Activated T-cell treated with anti-CD3 and anti-CD28 coated beads, Interleukin-2, amount 50 U/mL, for 4 hours (primary cell): ENCODE measurements around the gene NR0B2. TPM values are rescaled to one million over a fixed set of nuclear protein-coding genes. Genes with fewer than 3 reads are reported as not detected.
A peak's percentile ranks its signal among the peaks of the same experiment; 100 is the strongest.
"Not testable (repeated sequence)": the region's sequence is repeated elsewhere in the genome, so short reads cannot be mapped to it uniquely, and the experiment has no call there.

Experiments
- ATAC-seq, 2 donors: fragments of 200-7000 bp; cut with Tn5 transposase; one replicate each; pipeline ENCODE4 v1.10.0; 2021
- DNase-seq: peaks from one replicate; pipeline ENCODE4 v3.0.0-alpha.2; 2020
- H3K27me3 Mint-ChIP-seq: one replicate; pipeline ENCODE4 v1.8.0; 2021; ENCODE audit warnings: low read depth, mixed read lengths
- H3K36me3 Mint-ChIP-seq: one replicate; pipeline ENCODE4 v1.8.0; 2022; ENCODE audit warnings: mixed read lengths; ENCODE audit not compliant: insufficient read depth
- H3K4me1 Mint-ChIP-seq: one replicate; pipeline ENCODE4 v1.8.0; 2021; ENCODE audit warnings: low read depth, mixed read lengths
- H3K4me3 Mint-ChIP-seq: one replicate; pipeline ENCODE4 v1.8.0; 2021; ENCODE audit warnings: mild to moderate bottlenecking, moderate library complexity, mixed read lengths
- H3K9me3 Mint-ChIP-seq: one replicate; pipeline ENCODE4 v1.8.0; 2021; ENCODE audit warnings: mixed read lengths
- total RNA-seq, 3 donors: library from RNA; stranded (reverse); gene quantifications; one replicate each; pipeline ENCODE4 v1.2.1, GENCODE V29; 2021

NR0B2 gene
- total RNA-seq, 3 donors from 2014 or later = not detected

DNA sequence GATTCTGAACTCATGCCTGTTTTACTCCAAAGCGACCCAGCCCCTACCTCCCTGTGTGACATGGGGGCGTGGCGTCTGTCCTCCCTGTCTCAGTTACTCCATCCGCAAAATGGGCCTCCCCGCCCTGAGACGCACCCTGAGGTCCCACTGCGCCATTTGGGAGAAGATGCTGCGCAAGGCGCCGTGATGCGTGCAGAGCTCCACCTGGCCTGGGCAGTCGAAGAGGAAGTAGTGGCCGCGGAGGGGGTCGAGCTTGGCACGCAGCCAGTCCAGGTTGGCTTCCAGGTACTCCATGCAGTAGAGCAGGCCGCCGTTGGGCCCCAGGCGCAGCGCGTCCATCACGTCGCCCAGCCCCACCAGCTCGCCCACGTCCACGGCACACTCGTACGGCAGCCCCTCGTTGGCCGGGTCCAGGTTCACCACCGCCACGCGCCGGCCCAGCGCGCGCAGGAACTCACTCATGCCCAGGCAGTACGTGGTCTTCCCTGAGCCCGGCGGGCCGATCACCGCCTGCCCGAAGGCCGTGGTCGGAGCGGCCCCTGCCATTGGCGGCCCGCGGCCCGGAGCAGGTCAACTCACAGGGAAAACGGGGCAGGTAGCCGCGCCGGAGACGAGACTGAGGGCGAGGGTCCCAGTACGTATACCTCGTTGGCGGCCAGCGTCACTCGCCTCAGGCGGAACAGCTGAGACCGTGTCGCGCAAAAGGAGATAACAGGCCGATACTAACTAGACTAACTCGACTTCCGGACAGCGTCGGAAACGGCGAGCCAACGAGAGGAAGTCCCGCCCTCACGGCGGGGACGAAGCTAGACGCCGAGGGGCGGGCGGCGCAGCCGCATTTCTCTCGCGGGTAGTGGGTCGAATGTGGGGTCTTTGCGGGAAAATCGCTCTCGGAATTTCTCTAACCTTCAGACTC, 24.0 kb downstream of the NR0B2 start, which contains the start of gene GPN2:
TSS of gene GPN2 (minus strand) at position 733 of the 916 bp plus-strand sequence. CDS start at position 546, 187 bp downstream.
- Mint-ChIP-seq H3K4me3 (peak within 1 kb of the TSS; percentile 97), H3K9me3 (no peaks in the 10 kb centered on the region), H3K36me3 (peaks cover 35% of the 10 kb centered on the region), H3K4me1 (peaks cover 31% of the 10 kb centered on the region), H3K27me3 (no peaks in the 10 kb centered on the region)
- DNase-seq = peak; percentile 64
- ATAC-seq = peak; percentile 96

- no peak for ATAC-seq
- no peaks in the 10 kb centered on the region for H3K27me3 Mint-ChIP-seq
- no peaks in the 10 kb centered on the region for H3K9me3 Mint-ChIP-seq
- H3K4me1 Mint-ChIP-seq = peaks cover 31% of the 10 kb centered on the region
- H3K4me3 Mint-ChIP-seq = peak overlapping the region; percentile 97
- H3K36me3 Mint-ChIP-seq = peaks cover 36% of the 10 kb centered on the region
- DNase-seq = no peak
These were observed 25.5 kb downstream of the NR0B2 start for GRCh38 chr1:26888231-26888630.

- no peaks in the 10 kb centered on the region for H3K27me3 Mint-ChIP-seq
- ATAC-seq = no peak
- H3K4me3 Mint-ChIP-seq = peak overlapping the region; percentile 33
- no peak for DNase-seq
- H3K4me1 Mint-ChIP-seq = peaks cover 34% of the 10 kb centered on the region
- H3K9me3 Mint-ChIP-seq = no peaks in the 10 kb centered on the region
- peaks cover 39% of the 10 kb centered on the region for H3K36me3 Mint-ChIP-seq
These were observed 26.6 kb downstream of the NR0B2 start for GRCh38 chr1:26887125-26887524.

- H3K9me3 Mint-ChIP-seq = no peaks in the 10 kb centered on the region
- no peaks in the 10 kb centered on the region for H3K27me3 Mint-ChIP-seq
- H3K4me3 Mint-ChIP-seq = no peak overlapping the region
- peaks cover 10% of the 10 kb centered on the region for H3K4me1 Mint-ChIP-seq
- no peak for ATAC-seq
- H3K36me3 Mint-ChIP-seq = peaks cover 36% of the 10 kb centered on the region
- no peak for DNase-seq
These were observed 30.9 kb downstream of the NR0B2 start for GRCh38 chr1:26882696-26883463.

DNA sequence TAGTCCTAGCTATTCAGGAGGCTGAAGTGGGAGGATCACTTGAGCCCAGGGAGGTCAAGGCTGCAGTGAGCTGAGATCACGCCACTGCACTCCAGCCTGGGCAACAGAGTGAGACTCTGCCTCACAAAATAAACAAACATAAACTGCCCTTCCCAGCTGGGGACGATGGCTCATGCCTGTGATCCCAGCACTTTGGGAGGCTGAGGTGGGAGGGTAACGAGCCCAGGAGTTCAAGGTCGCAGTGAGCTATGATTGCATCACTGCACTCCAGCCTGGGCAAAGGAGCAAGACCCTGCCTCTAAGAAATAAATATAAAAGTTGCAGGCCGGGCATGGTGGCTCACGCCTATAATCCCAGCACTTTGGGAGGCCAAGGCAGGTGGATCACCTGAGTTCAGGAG, 32.2 kb downstream of the NR0B2 start:
- not testable (repeated sequence) for H3K4me3 Mint-ChIP-seq, ATAC-seq, H3K4me1 Mint-ChIP-seq, H3K27me3 Mint-ChIP-seq, DNase-seq, H3K9me3 Mint-ChIP-seq
- peaks cover 32% of the 10 kb centered on the region for H3K36me3 Mint-ChIP-seq

- Mint-ChIP-seq H3K27me3 (no peaks in the 10 kb centered on the region), H3K4me3 (no peak overlapping the region), H3K36me3 (peaks cover 25% of the 10 kb centered on the region), H3K9me3 (no peaks in the 10 kb centered on the region), H3K4me1 (peaks cover 2% of the 10 kb centered on the region)
- no peak for ATAC-seq
- DNase-seq = no peak
These were observed 34.0 kb downstream of the NR0B2 start for GRCh38 chr1:26879793-26880192.

DNA sequence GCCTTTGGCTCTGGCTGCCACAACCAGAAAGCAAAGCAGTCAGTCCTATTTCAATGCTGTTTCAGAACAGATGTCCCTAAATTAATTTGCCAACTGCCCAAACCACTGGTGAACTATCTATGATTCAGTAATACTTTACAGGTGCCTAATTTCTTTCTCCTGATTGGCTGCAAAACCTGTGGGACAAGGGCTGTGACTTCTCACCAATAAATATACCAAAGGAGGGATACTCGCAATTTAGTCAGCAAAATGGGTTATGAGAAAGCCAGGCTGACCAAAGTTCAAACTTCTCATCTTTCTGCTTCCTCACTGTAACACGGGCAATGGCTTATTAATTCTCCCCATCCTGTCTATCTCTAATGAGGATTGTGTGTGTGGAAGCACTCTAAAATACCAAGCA, 36.4 kb downstream of the NR0B2 start:
- no peak for ATAC-seq
- H3K27me3 Mint-ChIP-seq = no peaks in the 10 kb centered on the region
- H3K4me1 Mint-ChIP-seq = no peaks in the 10 kb centered on the region
- no peak overlapping the region for H3K4me3 Mint-ChIP-seq
- H3K9me3 Mint-ChIP-seq = no peaks in the 10 kb centered on the region
- peaks cover 6% of the 10 kb centered on the region for H3K36me3 Mint-ChIP-seq
- no peak for DNase-seq

GRCh38 chr1:26874896-26875295, 38.9 kb downstream of the NR0B2 start:
- no peaks in the 10 kb centered on the region for H3K27me3 Mint-ChIP-seq
- peaks cover 2% of the 10 kb centered on the region for H3K36me3 Mint-ChIP-seq
- ATAC-seq = no peak
- DNase-seq = no peak
- no peaks in the 10 kb centered on the region for H3K9me3 Mint-ChIP-seq
- H3K4me1 Mint-ChIP-seq = no peaks in the 10 kb centered on the region
- no peak overlapping the region for H3K4me3 Mint-ChIP-seq

- not testable (repeated sequence) for DNase-seq, H3K4me3 Mint-ChIP-seq, H3K36me3 Mint-ChIP-seq, H3K27me3 Mint-ChIP-seq, H3K9me3 Mint-ChIP-seq, H3K4me1 Mint-ChIP-seq, ATAC-seq
These were observed 40.7 kb downstream of the NR0B2 start for GRCh38 chr1:26873097-26873496.

DNA sequence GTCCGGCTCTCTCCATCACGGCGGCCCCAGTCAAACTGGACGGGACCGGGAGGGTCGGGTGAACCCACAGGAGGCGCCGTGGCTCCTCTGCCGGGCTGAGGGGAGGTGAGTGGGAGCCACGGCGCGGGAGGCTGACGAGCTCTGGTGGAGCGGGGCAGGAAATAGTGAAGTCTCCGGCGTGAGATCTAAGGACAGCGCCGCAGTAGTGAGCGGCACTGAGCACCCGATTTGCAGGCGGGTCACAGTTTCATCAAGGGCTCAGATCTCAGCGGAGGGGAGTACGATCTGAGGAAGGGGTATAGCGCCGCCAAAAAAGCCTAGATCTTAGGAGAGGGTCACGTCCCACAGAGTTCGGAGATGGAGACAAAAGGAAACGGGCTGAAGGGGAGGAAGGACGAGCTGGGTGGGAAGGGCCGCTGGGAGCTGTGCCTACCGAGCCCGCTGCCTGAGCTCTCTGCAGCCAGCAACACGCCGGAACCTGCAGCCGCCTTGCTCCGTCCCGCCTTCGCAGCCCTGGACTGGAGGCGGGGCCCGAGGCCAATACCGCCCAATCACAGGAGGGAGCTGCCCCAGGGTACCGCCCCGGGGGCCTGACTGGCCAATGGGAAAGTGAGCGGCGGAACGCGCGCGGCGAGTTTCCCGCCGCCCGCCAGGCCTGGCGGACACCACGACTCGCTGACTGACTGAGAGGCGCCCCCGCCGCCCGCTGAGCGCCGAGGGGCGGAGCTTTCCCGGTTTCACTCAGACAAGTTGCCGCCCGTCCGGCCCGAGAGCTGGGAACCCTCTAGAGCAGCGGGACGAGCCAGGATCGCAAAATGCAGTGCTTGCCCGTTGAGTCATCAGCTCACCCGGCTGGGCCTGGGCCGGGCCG, 48.9 kb downstream of the NR0B2 start:
- ATAC-seq (peak; percentile 95 to 98), DNase-seq (peak; percentile 90)
- Mint-ChIP-seq H3K4me1 (peaks cover 25% of the 10 kb centered on the region), H3K9me3 (no peaks in the 10 kb centered on the region), H3K36me3 (no peaks in the 10 kb centered on the region), H3K27me3 (no peaks in the 10 kb centered on the region), H3K4me3 (peak overlapping the region; percentile 87)

DNA sequence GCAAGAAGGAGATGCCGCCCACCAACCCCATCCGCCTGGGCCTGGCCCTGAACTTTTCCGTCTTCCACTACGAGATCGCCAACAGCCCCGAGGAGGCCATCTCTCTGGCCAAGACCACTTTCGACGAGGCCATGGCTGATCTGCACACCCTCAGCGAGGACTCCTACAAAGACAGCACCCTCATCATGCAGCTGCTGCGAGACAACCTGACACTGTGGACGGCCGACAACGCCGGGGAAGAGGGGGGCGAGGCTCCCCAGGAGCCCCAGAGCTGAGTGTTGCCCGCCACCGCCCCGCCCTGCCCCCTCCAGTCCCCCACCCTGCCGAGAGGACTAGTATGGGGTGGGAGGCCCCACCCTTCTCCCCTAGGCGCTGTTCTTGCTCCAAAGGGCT, 50.1 kb downstream of the NR0B2 start:
- DNase-seq = no peak
- H3K36me3 Mint-ChIP-seq = no peaks in the 10 kb centered on the region
- peak overlapping the region; percentile 87 for H3K4me3 Mint-ChIP-seq
- H3K27me3 Mint-ChIP-seq = no peaks in the 10 kb centered on the region
- ATAC-seq = no peak
- H3K4me1 Mint-ChIP-seq = peaks cover 25% of the 10 kb centered on the region
- H3K9me3 Mint-ChIP-seq = no peaks in the 10 kb centered on the region

DNA sequence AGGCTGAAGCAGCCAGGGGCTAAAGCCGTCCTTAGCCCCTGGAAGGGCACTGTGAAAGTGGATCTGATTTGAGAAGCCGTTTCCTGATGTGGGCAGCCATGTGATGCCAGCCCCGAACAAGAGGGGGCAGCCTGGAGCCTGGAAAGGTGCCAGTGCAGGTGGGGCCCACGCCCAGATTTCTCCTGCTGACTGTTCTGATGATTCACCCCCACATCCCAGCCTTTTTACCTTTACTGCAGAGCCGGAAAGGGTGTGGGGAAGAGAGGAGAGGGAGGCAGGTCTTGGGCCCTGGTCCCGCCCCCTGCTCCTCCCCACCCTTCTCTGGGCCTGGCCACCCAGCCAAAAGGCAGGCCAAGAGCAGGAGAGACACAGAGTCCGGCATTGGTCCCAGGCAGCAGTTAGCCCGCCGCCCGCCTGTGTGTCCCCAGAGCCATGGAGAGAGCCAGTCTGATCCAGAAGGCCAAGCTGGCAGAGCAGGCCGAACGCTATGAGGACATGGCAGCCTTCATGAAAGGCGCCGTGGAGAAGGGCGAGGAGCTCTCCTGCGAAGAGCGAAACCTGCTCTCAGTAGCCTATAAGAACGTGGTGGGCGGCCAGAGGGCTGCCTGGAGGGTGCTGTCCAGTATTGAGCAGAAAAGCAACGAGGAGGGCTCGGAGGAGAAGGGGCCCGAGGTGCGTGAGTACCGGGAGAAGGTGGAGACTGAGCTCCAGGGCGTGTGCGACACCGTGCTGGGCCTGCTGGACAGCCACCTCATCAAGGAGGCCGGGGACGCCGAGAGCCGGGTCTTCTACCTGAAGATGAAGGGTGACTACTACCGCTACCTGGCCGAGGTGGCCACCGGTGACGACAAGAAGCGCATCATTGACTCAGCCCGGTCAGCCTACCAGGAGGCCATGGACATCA, 50.7 kb downstream of the NR0B2 start, which contains the start of gene SFN:
TSS of gene SFN (plus strand) at position 369 of the 904 bp plus-strand sequence. CDS start at position 433, 64 bp downstream.
- peaks cover 25% of the 10 kb centered on the region for H3K4me1 Mint-ChIP-seq
- H3K27me3 Mint-ChIP-seq = no peaks in the 10 kb centered on the region
- H3K9me3 Mint-ChIP-seq = no peaks in the 10 kb centered on the region
- no peak for ATAC-seq
- H3K36me3 Mint-ChIP-seq = no peaks in the 10 kb centered on the region
- H3K4me3 Mint-ChIP-seq = peak within 1 kb of the TSS; percentile 87
- DNase-seq = peak; percentile 48

GRCh38 chr1:26861889-26862378, 51.8 kb downstream of the NR0B2 start:
- no peaks in the 10 kb centered on the region for H3K27me3 Mint-ChIP-seq
- no peak overlapping the region for H3K4me3 Mint-ChIP-seq
- H3K4me1 Mint-ChIP-seq = peaks cover 25% of the 10 kb centered on the region
- H3K9me3 Mint-ChIP-seq = no peaks in the 10 kb centered on the region
- H3K36me3 Mint-ChIP-seq = peaks cover 3% of the 10 kb centered on the region
- DNase-seq (no peak), ATAC-seq (no peak)
